H1 (cell line): ENCODE measurements around the gene ENOX2. TPM values are rescaled to one million over a fixed set of nuclear protein-coding genes. Genes with fewer than 3 reads are reported as not detected.

ENCODE experiments used
- CTCF ChIA-PET: fragments of 300-600 bp; sonication (Branson Sonifier 250); formaldehyde crosslinking; loops from one replicate; lab custom pipeline; 2021; ENCODE audit not compliant: partially characterized antibody; lab: Charles Lee
- POLR2A ChIA-PET: fragments of 300-600 bp; sonication (Branson Sonifier 250); formaldehyde crosslinking; loops from one replicate; lab custom pipeline; 2021; ENCODE audit warnings: inconsistent platforms; ENCODE audit not compliant: partially characterized antibody; lab: Charles Lee
- DNase-seq, 2 experiments: peaks; one replicate each; pipeline versions ENCODE4 v3.0.0 to v3.0.0-alpha.2; 2010 to 2022; ENCODE audit warnings: low spot score in 2 of 2, low read depth in 1 of 2, mixed read lengths in 1 of 2
- FAIRE-seq: peaks from 2 replicates; lab custom pipeline; 2011; peaks lifted over from hg19 to GRCh38; lab: Jason Lieb, UNC
- H2AFZ ChIP-seq: 2 replicates; pipeline ENCODE4 v1.8.1; 2012; ENCODE audit warnings: low read length, inconsistent platforms
- H2AK5ac ChIP-seq: 2 replicates; pipeline ENCODE4 v1.6.1; 2013; ENCODE audit warnings: low read depth, low read length
- H2BK120ac ChIP-seq: replicated peaks from 2 replicates; pipeline ENCODE3; 2013; ENCODE audit warnings: low read depth, low read length, inconsistent platforms
- H2BK12ac ChIP-seq: 2 replicates; pipeline ENCODE4 v1.6.1; 2013; ENCODE audit warnings: low read depth, low read length
- H2BK15ac ChIP-seq: 2 replicates; pipeline ENCODE4 v1.6.1; 2013; ENCODE audit warnings: low read length
- H2BK20ac ChIP-seq: 2 replicates; pipeline ENCODE4 v1.6.1; 2013; ENCODE audit warnings: low read length
- H2BK5ac ChIP-seq: 2 replicates; pipeline ENCODE4 v1.6.1; 2013; ENCODE audit warnings: low read depth, low read length
- H3K14ac ChIP-seq: 2 replicates; pipeline ENCODE4 v1.6.1; 2013; ENCODE audit warnings: inconsistent platforms; ENCODE audit not compliant: insufficient read length
- H3K18ac ChIP-seq: 2 replicates; pipeline ENCODE4 v1.6.1; 2013; ENCODE audit warnings: low read length; ENCODE audit errors: extremely low read depth
- H3K23ac ChIP-seq: 2 replicates; pipeline ENCODE4 v1.6.1; 2013; ENCODE audit warnings: inconsistent platforms; ENCODE audit not compliant: insufficient read length
- H3K23me2 ChIP-seq: 2 replicates; pipeline ENCODE4 v1.6.1; 2013; ENCODE audit warnings: low read depth, low read length
- H3K27ac ChIP-seq: 2 replicates; pipeline ENCODE4 v1.6.1; 2011; ENCODE audit warnings: low read depth, low read length, inconsistent platforms
- H3K27me3 ChIP-seq, 4 experiments: replicated peaks in 1 of 4; 1 replicate in 1 of 4; 2 replicates in 3 of 4; pipeline versions ENCODE4 v1.6.1 to v1.8.1; 2011 to 2013; ENCODE audit warnings: low read length in 3 of 4, mild to moderate bottlenecking in 3 of 4, inconsistent platforms in 2 of 4, mixed read lengths in 2 of 4, moderate library complexity in 1 of 4; ENCODE audit not compliant: control insufficient read depth in 3 of 4, insufficient read depth in 3 of 4; ENCODE audit errors: extremely low read depth in 1 of 4
- H3K36me3 ChIP-seq, 4 experiments: 2 replicates each; pipeline versions ENCODE4 v1.6.1 to v1.8.1; 2011 to 2013; ENCODE audit warnings: mild to moderate bottlenecking in 4 of 4, low read length in 3 of 4, moderate library complexity in 2 of 4, control low read depth in 1 of 4, inconsistent platforms in 1 of 4; ENCODE audit not compliant: insufficient read depth in 4 of 4, control insufficient read depth in 2 of 4
- H3K4ac ChIP-seq: replicated peaks from 2 replicates; pipeline ENCODE3; 2013; ENCODE audit warnings: low read length, low read depth, mixed read lengths, inconsistent platforms; ENCODE audit not compliant: insufficient read length
- H3K4me1 ChIP-seq, 4 experiments: replicated peaks in 1 of 4; 1 replicate in 1 of 4; 2 replicates in 3 of 4; pipeline versions ENCODE4 v1.6.1 to v1.8.1; 2011 to 2013; ENCODE audit warnings: low read length in 3 of 4, inconsistent platforms in 2 of 4, mixed read lengths in 1 of 4; ENCODE audit not compliant: insufficient read depth in 4 of 4, control insufficient read depth in 3 of 4
- H3K4me2 ChIP-seq, 2 experiments: 2 replicates each; pipeline versions ENCODE4 v1.6.1 to v1.8.1; 2011 to 2013; ENCODE audit warnings: low read depth in 2 of 2, low read length in 2 of 2, control low read depth in 1 of 2, inconsistent platforms in 1 of 2, mild to moderate bottlenecking in 1 of 2; ENCODE audit not compliant: insufficient read depth in 1 of 2
- H3K4me3 ChIP-seq, 4 experiments: fragments of 200-600, 300-600 bp in 1 of 4; sonication (generic), shearing (Covaris generic), sonication (Bioruptor Twin) in 1 of 4; 2 replicates each; pipeline versions ENCODE4 v1.5.1 to v1.8.1; 2011 to 2016; ENCODE audit warnings: low read length in 4 of 4, low read depth in 3 of 4, control low read depth in 2 of 4, inconsistent platforms in 2 of 4, mild to moderate bottlenecking in 2 of 4, mixed read lengths in 1 of 4, moderate library complexity in 1 of 4; ENCODE audit not compliant: insufficient read depth in 2 of 4; ENCODE audit errors: extremely low read depth in 1 of 4
- H3K56ac ChIP-seq: replicated peaks from 2 replicates; pipeline ENCODE3; 2013; ENCODE audit warnings: low read depth, mild to moderate bottlenecking, mixed read lengths, low read length, inconsistent platforms; ENCODE audit not compliant: insufficient read length
- H3K79me1 ChIP-seq: 2 replicates; pipeline ENCODE4 v1.6.1; 2013; ENCODE audit warnings: low read depth, low read length, control low read depth
- H3K79me2 ChIP-seq, 2 experiments: 2 replicates each; pipeline versions ENCODE4 v1.6.1 to v1.8.1; 2012 to 2013; ENCODE audit warnings: low read length in 2 of 2, mild to moderate bottlenecking in 2 of 2, inconsistent platforms in 1 of 2; ENCODE audit not compliant: insufficient read depth in 2 of 2, control insufficient read depth in 1 of 2
- H3K9ac ChIP-seq, 4 experiments: replicated peaks in 1 of 4; 1 replicate in 1 of 4; 2 replicates in 3 of 4; pipeline versions ENCODE4 v1.6.1 to v1.8.1; 2011 to 2013; ENCODE audit warnings: low read depth in 3 of 4, low read length in 3 of 4, control low read depth in 2 of 4, mild to moderate bottlenecking in 2 of 4, moderate library complexity in 2 of 4, inconsistent platforms in 1 of 4; ENCODE audit errors: extremely low read depth in 1 of 4
- H3K9me3 ChIP-seq, 2 experiments: 2 replicates each; pipeline versions ENCODE4 v1.6.1 to v1.8.1; 2012 to 2013; ENCODE audit warnings: mild to moderate bottlenecking in 2 of 2, moderate library complexity in 2 of 2, control low read depth in 1 of 2, inconsistent platforms in 1 of 2, low read depth in 1 of 2, low read length in 1 of 2, mixed read lengths in 1 of 2; ENCODE audit not compliant: insufficient read depth in 2 of 2
- H4K20me1 ChIP-seq, 2 experiments: replicated peaks in 1 of 2; 2 replicates each; pipeline versions ENCODE3 to v1.8.1; 2011 to 2013; ENCODE audit warnings: inconsistent platforms in 2 of 2, low read length in 2 of 2, mild to moderate bottlenecking in 1 of 2; ENCODE audit not compliant: insufficient read depth in 2 of 2, control insufficient read depth in 1 of 2
- H4K5ac ChIP-seq: 2 replicates; pipeline ENCODE4 v1.6.1; 2013; ENCODE audit warnings: low read length, low read depth, mixed read lengths, inconsistent platforms; ENCODE audit not compliant: insufficient read length
- H4K8ac ChIP-seq: 2 replicates; pipeline ENCODE4 v1.8.0; 2013; ENCODE audit warnings: mild to moderate bottlenecking, moderate library complexity, low read length, inconsistent platforms; ENCODE audit not compliant: insufficient read depth; ENCODE audit errors: extremely low read depth
- H4K91ac ChIP-seq: replicated peaks from 2 replicates; pipeline ENCODE3; 2013; ENCODE audit warnings: low read length, mixed read lengths, inconsistent platforms; ENCODE audit not compliant: insufficient read length
- CHD2 ChIP-seq: IDR thresholded peaks from 2 replicates; pipeline ENCODE4 v1.6.1; 2012; ENCODE audit warnings: low read length, improper control_type of control experiment
- FOSL1 ChIP-seq: IDR thresholded peaks from 2 replicates; pipeline ENCODE4 v1.6.1; 2011; ENCODE audit warnings: mild to moderate bottlenecking, low read depth, low read length, moderate library complexity; ENCODE audit not compliant: insufficient read depth
- TAF1 ChIP-seq: IDR thresholded peaks from 2 replicates; pipeline ENCODE4 v1.6.1; 2011; ENCODE audit warnings: mild to moderate bottlenecking, low read depth, low read length
- WGBS, 2 experiments: shearing (Covaris generic) in 1 of 2; methylation state at CpG; one replicate each; pipeline versions ENCODE4 v1.1.6 to v1.1.7; 2013 to 2015; ENCODE audit warnings: low lambda C conversion rate in 2 of 2, mixed read lengths in 2 of 2, inconsistent platforms in 1 of 2, low coverage in 1 of 2, missing lambda C conversion rate in 1 of 2; ENCODE audit not compliant: insufficient replicate concordance in 2 of 2, insufficient coverage in 1 of 2, insufficient read length in 1 of 2; ENCODE audit errors: extremely low coverage in 1 of 2, missing lambda C conversion rate in 1 of 2; 5-methylcytosine and 5-hydroxymethylcytosine counted together
- polyA plus RNA-seq, 7 experiments: library from polyadenylated mRNA; depleted of rRNA in 3 of 7; stranded (reverse) in 5 of 7; unstranded in 2 of 7; fragments of >200 nt in 5 of 7; fragments of 200-250 nt in 2 of 7; gene quantifications; 1 replicate in 5 of 7; 2 replicates in 1 of 7; 4 replicates in 1 of 7; pipeline versions ENCODE4 v1.2.1 to v1.2.3, GENCODE V29; 2011 to 2013; ENCODE audit warnings: missing spikeins in 2 of 7, mixed read lengths in 2 of 7
- total RNA-seq: library from RNA; stranded (reverse); fragmentation: NEBNext Ultra II Directional; extraction: Animal tissue kit (Norgen Biotek cat#: 25700); gene quantifications from 2 replicates; pipeline ENCODE4 v1.2.1, GENCODE V29; 2021

Gene ENOX2
- total and polyA plus RNA-seq, 2 of the 8 experiments (the other 6 are each of a cell fraction or from before 2014, with no cell fraction given): 4.5 to 12.3 TPM

GRCh38 chrX:130805903-130806302 is 97.1 kb downstream of the ENOX2 start:
- WGBS, 2 experiments: 82% methylated on average over 2 of the region's 2 CpGs; no CpG with 5 or more reads in 1 of the 2 experiments
- Histone ChIP-seq H3K18ac (no peak overlapping the region), H3K27me3 (no peaks in the 10 kb centered on the region), H2AK5ac (no peak overlapping the region), H3K27ac (no peak overlapping the region), H2AFZ (no peak overlapping the region), H3K9me3 (no peaks in the 10 kb centered on the region), H4K20me1 (no peaks in the 10 kb centered on the region), H3K4me3 (no peak overlapping the region), H3K9ac (no peak overlapping the region), H3K23me2 (no peaks in the 10 kb centered on the region; the same call in 1 of the 2 replicates), H3K36me3 (no peaks in the 10 kb centered on the region)
- FAIRE-seq: no peak
- TF ChIP-seq TAF1: no peak
- TF ChIP-seq FOSL1: no peak
- TF ChIP-seq CHD2: no peak
- TF ChIP-seq, all 59 proteins: peak for 0
- Histone ChIP-seq H2BK20ac (no peak overlapping the region), H3K4ac (no peak overlapping the region), H3K56ac (no peak overlapping the region), H4K5ac (no peak overlapping the region), H2BK12ac (no peak overlapping the region), H4K8ac (no peak overlapping the region), H3K4me1 (no peaks in the 10 kb centered on the region), H2BK15ac (no peak overlapping the region), H4K91ac (no peak overlapping the region), H3K14ac (no peak overlapping the region), H3K4me2 (no peak overlapping the region), H2BK120ac (no peak overlapping the region), H3K23ac (no peak overlapping the region), H3K79me2 (no peaks in the 10 kb centered on the region), H2BK5ac (no peak overlapping the region), H3K79me1 (no peaks in the 10 kb centered on the region)
- ChIA-PET POLR2A (no interaction called here), CTCF (interaction anchor here (0.7 kb wide), 1 partner anchor 72 kb away, joined by 3 read pairs; no protein-coding TSS in a partner anchor)
- DNase-seq: no peak
